Measurements from ENCODE around the gene MGST1.
"Not testable (repeated sequence)": the region's sequence is repeated elsewhere in the genome, so short reads cannot be mapped to it uniquely, and the experiment has no call there.

The MGST1 gene

GRCh38 chr12:16358878-16359277 lies 11.4 kb downstream of the MGST1 start:
- no peak for DNase-seq

DNA sequence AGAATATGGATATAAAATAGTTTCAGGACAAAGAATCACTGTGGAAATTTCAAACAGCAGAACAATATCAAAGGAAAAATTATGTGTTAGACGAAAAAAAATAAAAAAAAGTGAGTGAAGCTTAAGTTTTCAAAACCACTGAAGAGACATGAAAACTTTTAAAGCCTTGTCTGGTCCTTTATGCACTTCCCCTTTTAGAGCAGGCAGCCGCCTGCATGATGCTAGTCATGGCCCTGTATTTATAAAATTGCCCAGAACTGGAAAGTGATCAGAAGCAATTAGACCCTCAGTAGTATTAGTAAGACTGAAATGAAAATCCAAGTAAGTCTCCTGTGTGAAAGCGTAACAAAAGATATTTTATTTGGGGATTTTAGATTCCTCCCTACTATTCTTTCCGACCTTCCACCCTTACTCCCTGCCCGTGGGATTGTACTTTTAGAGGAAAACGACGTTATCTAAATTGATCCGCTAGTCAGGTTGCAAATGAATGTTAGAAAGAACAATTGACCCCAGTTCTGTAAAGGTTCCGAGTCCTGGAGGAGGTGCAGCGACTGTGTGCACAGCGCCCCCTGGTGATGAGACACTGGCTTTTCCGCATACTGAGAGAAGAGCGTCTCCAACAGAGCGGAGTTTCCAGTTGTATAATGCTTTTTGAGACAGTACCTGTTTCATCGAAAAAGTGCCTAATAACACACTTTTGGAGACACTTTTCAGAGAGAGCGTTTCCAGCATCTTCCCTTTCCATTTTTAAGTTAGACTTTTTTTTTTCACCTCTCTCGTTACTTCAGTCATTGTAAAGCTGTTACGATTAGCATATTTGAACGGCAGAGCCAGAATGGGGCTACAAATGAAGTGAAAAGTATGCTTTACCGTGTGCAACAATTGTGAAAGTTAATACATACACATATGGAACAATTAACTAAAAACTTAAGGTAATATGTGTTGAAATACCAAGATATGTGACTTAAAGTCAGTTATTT lies 12.4 kb downstream of the MGST1 start:
- peak; percentile 79 for DNase-seq

DNA sequence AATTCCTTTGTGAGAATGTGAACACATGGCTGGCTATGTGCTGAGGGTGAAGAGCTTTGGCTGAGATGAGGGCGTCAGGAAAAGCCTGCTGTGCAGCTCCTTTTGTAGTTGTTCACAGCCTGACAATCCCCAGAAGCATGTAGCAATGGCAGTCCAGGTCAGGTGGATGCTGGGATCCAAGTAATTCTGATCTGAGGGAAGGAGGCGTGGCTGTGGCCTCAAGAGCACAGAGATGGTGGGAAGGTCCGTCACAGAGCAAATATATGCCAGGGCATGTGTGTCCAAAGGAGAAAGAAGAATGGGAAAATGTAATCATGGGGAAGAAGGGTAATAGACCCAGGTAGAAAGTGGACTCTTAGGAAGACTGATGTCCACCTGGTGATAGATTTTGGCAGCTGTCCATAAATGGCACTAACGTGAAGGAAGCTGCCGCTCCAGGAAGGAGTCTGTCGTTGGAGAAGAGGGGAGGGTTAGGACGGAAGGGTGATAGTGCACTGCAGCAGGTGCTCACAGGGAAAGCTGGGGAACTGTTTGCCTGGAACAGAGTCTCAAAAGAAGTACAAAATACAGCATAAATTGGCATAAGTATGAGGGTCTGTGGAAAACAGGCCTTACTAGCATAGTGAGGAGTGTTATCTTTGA lies 13.8 kb downstream of the MGST1 start:
- no peak for DNase-seq

GRCh38 chr12:16362550-16362949 lies 15.1 kb downstream of the MGST1 start:
- no peak for DNase-seq

DNA sequence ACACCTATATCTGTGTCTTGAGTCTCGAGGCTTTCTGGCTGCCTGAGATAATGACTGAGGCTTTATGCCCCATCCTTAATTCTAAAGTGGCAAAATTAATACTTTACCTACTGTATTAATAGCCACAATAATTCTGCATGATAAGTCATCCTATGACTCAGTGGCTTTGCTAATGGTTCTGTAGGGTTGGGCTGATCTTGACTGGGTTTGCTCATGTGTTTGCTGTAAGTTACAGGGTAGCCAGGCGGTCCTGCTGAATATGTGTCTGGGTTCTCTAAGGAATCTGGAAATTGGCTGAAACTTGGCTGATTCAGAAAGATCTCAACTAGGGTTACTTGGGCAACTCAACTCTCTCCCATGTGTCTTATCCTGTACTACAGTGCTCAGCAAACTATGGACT lies 21.7 kb downstream of the MGST1 start:
- DNase-seq: no peak

GRCh38 chr12:16370096-16370495 lies 22.7 kb downstream of the MGST1 start:
- no peak for DNase-seq

DNA sequence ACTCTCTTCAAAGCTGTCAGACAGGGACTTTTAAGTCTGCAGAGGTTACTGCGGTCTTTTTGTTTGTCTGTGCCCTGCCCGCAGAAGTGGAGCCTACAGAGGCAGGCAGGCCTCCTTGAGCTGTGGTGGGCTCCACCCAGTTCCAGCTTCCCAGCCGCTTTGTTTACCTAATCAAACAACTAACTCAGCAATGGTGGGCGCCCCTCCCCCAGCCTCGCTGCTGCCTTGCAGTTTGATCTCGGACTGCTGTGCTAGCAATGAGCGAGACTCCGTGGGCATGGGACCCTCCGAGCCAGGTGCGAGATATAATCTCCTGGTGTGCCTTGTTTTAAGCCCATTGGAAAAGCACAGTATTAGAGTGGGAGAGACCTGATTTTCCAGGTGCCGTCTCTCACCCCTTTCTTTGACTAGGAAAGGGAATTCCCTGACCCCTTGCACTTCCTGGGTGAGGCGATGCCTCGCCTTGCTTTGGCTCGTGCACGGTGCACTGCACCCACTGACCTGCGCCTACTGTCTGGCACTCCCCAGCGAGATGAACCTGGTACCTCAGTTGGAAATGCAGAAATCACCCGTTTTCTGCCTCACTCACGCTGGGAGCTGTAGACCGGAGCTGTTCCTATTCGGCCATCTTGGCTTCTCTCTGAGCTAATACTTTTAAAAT lies 35.3 kb downstream of the MGST1 start:
- not testable (repeated sequence) for DNase-seq

DNA sequence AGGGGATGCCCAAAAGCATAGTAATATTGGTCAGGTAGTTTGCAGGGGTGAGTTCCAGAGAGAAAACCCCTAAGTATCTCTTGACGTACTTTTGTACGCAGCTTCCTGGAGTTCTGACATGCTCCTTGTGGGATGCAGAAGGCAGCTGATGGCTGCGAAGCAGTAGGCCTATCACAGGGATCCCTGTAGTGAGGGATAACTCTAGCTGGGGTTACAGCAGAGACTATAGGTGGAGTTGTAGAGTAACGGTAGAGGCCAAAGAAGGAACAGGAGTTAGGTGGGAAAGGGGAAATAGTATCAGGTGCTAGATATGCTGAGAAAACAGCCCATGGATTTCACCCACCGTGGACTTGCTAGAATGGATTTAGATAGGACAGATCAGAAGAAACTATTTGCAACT lies 37.3 kb downstream of the MGST1 start:
- no peak for DNase-seq

DNA sequence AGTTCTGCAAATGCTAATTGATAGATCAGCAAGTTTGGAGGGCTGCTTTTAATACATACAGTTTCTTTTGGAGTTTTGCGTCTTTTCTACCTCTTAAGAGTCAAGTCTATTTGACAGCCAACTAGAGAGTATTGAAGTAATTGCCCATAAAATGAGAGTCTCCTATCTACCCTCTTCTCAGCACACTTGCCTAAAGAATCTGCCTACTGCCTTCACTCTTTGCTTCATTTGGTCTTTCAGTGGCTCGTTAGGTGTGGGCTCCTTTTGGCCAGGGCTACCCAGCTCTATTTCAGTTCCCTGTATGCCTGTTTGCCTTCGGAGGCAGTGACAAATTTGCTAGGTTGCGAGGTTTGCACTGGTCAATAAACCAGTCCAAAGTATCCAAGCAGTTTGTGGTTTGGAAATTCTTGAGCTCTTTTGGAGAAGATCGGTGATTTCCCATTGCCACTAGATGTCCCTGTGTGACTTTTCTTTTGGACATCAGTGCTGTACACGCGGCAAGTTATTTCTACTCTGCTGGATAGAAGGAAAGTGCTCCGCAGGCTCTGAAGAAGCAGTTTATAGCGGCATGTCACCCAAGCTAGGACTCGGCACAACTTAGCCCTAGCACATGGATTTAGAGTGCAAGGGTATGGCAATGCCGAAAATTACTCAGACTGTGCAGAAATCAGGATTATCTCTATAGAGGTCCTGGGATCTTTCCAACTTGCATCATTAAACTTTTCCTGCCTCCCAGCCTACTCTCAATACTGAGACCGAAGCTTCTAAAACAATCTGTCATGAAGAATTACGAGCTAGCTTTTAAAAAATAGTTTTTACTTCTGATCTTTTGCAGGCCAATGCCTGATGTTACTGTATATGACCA lies 38.6 kb downstream of the MGST1 start:
- DNase-seq: peak; percentile 24

GRCh38 chr12:16387919-16388318 lies 40.5 kb downstream of the MGST1 start:
- DNase-seq: no peak

- peak; percentile 15 for DNase-seq
Observed at GRCh38 chr12:16389594-16389993, 42.1 kb downstream of the MGST1 start.

DNA sequence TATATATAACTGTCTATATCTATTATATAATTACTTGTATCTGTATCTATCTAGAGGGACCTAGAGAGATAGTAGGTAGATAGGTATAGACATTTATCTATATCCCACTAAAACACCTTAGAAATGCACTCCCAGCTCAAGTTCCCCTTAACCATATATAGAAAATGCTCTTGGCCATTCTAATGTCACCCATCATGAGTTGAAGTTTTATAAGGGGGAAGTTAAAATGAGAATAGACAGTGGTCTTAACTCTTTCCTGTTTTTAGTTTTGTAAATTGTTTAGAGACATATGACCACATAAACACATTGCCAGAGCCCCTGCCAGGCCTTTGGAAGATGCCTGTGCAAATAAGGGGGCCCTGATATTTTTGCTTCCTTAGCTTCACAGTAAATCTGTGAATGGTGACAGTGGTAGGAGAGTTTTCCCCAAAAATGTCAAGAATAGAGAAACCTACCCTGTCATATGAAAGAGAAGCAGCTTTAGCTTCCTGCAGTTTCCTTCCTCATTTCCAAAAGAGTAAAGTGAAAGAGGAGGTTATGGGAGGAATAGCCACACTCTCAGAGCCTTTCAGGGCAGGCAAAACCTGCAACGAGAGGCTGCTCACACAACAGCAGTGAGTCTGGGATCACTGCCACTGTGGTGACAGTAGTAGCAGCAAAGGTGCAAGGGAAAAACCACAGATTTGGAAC lies 45.5 kb downstream of the MGST1 start:
- DNase-seq: no peak

DNA sequence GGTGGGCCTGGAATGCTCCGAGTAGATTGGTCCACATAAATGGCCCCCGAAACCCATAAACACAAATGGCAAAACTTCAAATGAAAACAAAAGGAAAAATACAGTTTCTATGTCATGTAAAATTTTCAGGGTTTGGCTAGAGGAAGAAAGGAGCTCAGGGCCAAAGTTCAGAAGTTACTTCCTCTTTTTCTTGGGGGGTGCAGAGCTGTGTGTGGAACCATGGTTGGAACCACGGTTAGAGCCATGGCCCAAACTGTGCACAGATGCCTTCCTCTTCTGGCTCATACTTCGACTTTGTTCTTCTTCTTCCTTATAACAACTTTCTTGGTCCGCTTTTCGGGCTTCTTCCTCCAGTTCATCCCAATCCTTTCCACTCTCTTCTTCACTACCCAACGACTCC lies 51.7 kb downstream of the MGST1 start:
- DNase-seq: peak; percentile 31

DNA sequence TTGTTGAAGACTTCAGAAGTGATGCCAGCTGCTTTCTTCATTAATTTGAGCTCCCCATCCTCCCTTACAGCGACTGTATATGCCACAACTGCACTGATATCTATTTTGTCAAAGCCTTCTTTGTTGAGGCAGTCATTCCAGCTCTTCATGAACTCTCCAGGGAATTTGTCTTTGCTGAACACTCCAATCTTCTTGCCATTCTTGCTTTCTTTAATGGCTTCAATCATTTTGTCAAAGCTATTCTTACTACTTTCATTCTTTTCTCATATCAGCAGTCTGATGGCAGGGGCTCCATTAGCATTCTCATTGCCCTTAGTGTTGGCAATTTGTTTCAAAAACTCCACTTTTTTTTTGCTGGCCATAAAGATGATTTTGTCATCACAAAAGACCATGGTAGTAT lies 54.4 kb downstream of the MGST1 start:
- DNase-seq: not testable (repeated sequence)

DNA sequence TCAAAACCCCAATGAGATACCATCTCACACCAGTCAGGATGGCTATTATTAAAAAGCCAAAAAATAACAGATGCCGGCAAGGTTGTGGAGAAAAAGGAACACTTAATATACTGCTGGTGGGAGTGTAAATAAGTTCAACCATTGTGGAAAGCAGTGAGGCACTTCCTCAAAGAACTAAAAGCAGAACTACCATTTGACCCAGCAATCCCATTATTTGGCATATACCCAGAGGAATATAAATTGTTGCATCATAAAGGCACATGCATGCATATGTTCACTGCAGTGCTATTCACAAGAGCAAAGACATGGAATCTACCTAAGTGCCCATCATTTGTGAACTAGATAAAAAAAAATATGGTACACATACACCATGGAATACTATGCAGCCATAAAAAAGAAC lies 59.9 kb downstream of the MGST1 start:
- DNase-seq: peak; percentile 15
